Neural cell (in vitro differentiated cells): ENCODE measurements around the gene DEPDC5. TPM values are rescaled to one million over a fixed set of nuclear protein-coding genes. Genes with fewer than 3 reads are reported as not detected.

Experiments
- H2AFZ ChIP-seq: fragments of 200-600, 300-800 bp; sonication (generic), shearing (Covaris generic); 2 replicates; pipeline ENCODE4 v1.6.0; 2014; ENCODE audit warnings: low read depth, mild to moderate bottlenecking, antibody characterized with exemption, low read length, moderate library complexity
- H3F3A ChIP-seq: fragments of 200-600 bp; shearing (Covaris generic); 2 replicates; pipeline ENCODE4 v1.6.1; 2016; ENCODE audit warnings: mild to moderate bottlenecking, moderate library complexity, mixed read lengths, antibody characterized with exemption, low read length; ENCODE audit not compliant: insufficient read depth, poor library complexity, severe bottlenecking
- H3K27ac ChIP-seq: fragments of 200-600, 300-800 bp; sonication (generic), shearing (Covaris generic); 2 replicates; pipeline ENCODE4 v1.5.1; 2014; ENCODE audit warnings: mild to moderate bottlenecking, low read length, moderate library complexity
- H3K27me3 ChIP-seq: fragments of 300-800, 200-600 bp; sonication (generic), shearing (Covaris generic); 2 replicates; pipeline ENCODE4 v1.6.0; 2014; ENCODE audit warnings: mild to moderate bottlenecking, low read depth, low read length, moderate library complexity; ENCODE audit not compliant: insufficient read depth
- H3K36me3 ChIP-seq: fragments of 300-800, 200-600 bp; sonication (generic), shearing (Covaris generic); 2 replicates; pipeline ENCODE4 v1.5.1; 2014; ENCODE audit warnings: mild to moderate bottlenecking, antibody characterized with exemption, low read length, moderate library complexity; ENCODE audit not compliant: insufficient read depth
- H3K4me2 ChIP-seq: fragments of 300-800, 200-600 bp; sonication (generic), shearing (Covaris generic); 2 replicates; pipeline ENCODE4 v1.6.0; 2014; ENCODE audit warnings: mild to moderate bottlenecking, low read length
- H3K4me3 ChIP-seq: fragments of 300-800, 200-600 bp; sonication (generic), shearing (Covaris generic); 2 replicates; pipeline ENCODE4 v1.5.1; 2014; ENCODE audit warnings: mild to moderate bottlenecking, low read length, moderate library complexity
- H3K79me2 ChIP-seq: fragments of 200-600 bp; shearing (Covaris generic); replicated peaks from 2 replicates; pipeline ENCODE4 v1.6.0; 2014; ENCODE audit warnings: mild to moderate bottlenecking, low read length, moderate library complexity; ENCODE audit not compliant: insufficient read depth
- H3K9ac ChIP-seq: fragments of 300-800, 200-600 bp; sonication (generic), shearing (Covaris generic); 2 replicates; pipeline ENCODE4 v1.6.1; 2016; ENCODE audit warnings: mild to moderate bottlenecking, low read length, mixed read lengths
- H3K9me2 ChIP-seq: fragments of 200-600 bp; shearing (Covaris generic); 2 replicates; pipeline ENCODE4 v1.6.1; 2016; ENCODE audit warnings: mild to moderate bottlenecking, low read length, mixed read lengths; ENCODE audit not compliant: insufficient read depth
- H3K9me3 ChIP-seq: fragments of 200-600, 300-800 bp; sonication (generic), shearing (Covaris generic); 2 replicates; pipeline ENCODE4 v1.6.1; 2016; ENCODE audit warnings: mild to moderate bottlenecking, mixed run types, low read length, moderate library complexity, mixed read lengths
- H4K20me1 ChIP-seq: fragments of 200-600 bp; shearing (Covaris generic); 2 replicates; pipeline ENCODE4 v1.6.1; 2016; ENCODE audit warnings: mild to moderate bottlenecking, mixed run types; ENCODE audit not compliant: insufficient read depth
- EP300 ChIP-seq: fragments of 450-650 bp; conservative IDR thresholded peaks from 2 replicates; pipeline ENCODE4 v1.6.1; 2014; ENCODE audit warnings: antibody characterized with exemption, mild to moderate bottlenecking, moderate library complexity; ENCODE audit not compliant: poor library complexity, severe bottlenecking
- EZH2 ChIP-seq: fragments of 200-600, 300-800 bp; shearing (Covaris generic), sonication (generic); IDR thresholded peaks from 2 replicates; pipeline ENCODE4 v1.6.1; 2014; ENCODE audit warnings: antibody characterized with exemption, low read length, borderline replicate concordance, mild to moderate bottlenecking; ENCODE audit not compliant: insufficient read depth, poor library complexity, severe bottlenecking
- MXI1 ChIP-seq: fragments of 450-650 bp; conservative IDR thresholded peaks from 2 replicates; pipeline ENCODE4 v1.6.1; 2014; ENCODE audit warnings: antibody characterized with exemption, mild to moderate bottlenecking; ENCODE audit not compliant: poor library complexity, severe bottlenecking
- POLR2AphosphoS5 ChIP-seq: IDR thresholded peaks from 2 replicates; pipeline ENCODE4 v1.6.1; 2012
- RAD21 ChIP-seq: fragments of 450-650 bp; conservative IDR thresholded peaks from 2 replicates; pipeline ENCODE4 v1.6.1; 2014; ENCODE audit warnings: antibody characterized with exemption, mild to moderate bottlenecking, moderate library complexity
- SMC3 ChIP-seq: fragments of 450-650 bp; conservative IDR thresholded peaks from 2 replicates; pipeline ENCODE4 v1.6.1; 2014; ENCODE audit warnings: antibody characterized with exemption, mild to moderate bottlenecking, moderate library complexity; ENCODE audit not compliant: poor library complexity
- TAF1 ChIP-seq: IDR thresholded peaks from 2 replicates; pipeline ENCODE4 v1.6.1; 2012; ENCODE audit warnings: low read depth
- polyA plus RNA-seq: library from polyadenylated mRNA; depleted of rRNA; stranded (reverse); fragments of >200 nt; gene quantifications from 2 replicates; pipeline ENCODE4 v1.2.3, GENCODE V29; 2014
- TF ChIP-seq, protein P1 (sequence below): IDR thresholded peaks from 2 replicates; pipeline ENCODE4 v1.6.1; 2012; ENCODE audit warnings: borderline replicate concordance
- TF ChIP-seq, protein P2 (sequence below): fragments of 450-650 bp; IDR thresholded peaks from 2 replicates; pipeline ENCODE4 v1.5.1; 2014; ENCODE audit warnings: antibody characterized with exemption, mild to moderate bottlenecking, moderate library complexity; ENCODE audit not compliant: poor library complexity, severe bottlenecking

DEPDC5 gene
- polyA plus RNA-seq, 1 donor from 2014 or later: 11.3 TPM

DNA sequence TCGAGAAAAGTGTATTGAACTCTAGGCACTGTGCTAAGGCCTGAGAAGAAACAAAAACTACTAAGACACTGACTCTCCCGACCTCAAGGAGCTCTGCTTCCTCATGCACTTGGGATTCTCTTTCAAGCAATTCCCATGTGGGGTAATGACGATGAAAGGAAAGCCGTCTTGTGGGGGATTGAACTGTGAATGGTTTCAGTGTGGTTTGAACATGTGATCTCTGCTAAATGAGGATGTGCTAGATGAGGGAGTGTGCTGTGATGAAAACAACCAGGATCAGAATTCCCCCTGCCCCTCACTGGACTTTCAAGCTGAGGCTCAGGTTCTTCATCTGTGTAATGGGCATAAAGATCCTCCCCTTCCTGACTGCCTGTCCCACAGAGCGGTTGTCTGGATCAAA is 74.9 kb downstream of the DEPDC5 start:
- H2AFZ ChIP-seq: no peak overlapping the region
- no peak overlapping the region for H3K4me2 ChIP-seq
- TF ChIP-seq MXI1 (no peak), RAD21 (no peak), POLR2AphosphoS5 (no peak), EZH2 (no peak), EP300 (no peak), SMC3 (no peak), TAF1 (no peak)
- TF ChIP-seq, protein P1, sequence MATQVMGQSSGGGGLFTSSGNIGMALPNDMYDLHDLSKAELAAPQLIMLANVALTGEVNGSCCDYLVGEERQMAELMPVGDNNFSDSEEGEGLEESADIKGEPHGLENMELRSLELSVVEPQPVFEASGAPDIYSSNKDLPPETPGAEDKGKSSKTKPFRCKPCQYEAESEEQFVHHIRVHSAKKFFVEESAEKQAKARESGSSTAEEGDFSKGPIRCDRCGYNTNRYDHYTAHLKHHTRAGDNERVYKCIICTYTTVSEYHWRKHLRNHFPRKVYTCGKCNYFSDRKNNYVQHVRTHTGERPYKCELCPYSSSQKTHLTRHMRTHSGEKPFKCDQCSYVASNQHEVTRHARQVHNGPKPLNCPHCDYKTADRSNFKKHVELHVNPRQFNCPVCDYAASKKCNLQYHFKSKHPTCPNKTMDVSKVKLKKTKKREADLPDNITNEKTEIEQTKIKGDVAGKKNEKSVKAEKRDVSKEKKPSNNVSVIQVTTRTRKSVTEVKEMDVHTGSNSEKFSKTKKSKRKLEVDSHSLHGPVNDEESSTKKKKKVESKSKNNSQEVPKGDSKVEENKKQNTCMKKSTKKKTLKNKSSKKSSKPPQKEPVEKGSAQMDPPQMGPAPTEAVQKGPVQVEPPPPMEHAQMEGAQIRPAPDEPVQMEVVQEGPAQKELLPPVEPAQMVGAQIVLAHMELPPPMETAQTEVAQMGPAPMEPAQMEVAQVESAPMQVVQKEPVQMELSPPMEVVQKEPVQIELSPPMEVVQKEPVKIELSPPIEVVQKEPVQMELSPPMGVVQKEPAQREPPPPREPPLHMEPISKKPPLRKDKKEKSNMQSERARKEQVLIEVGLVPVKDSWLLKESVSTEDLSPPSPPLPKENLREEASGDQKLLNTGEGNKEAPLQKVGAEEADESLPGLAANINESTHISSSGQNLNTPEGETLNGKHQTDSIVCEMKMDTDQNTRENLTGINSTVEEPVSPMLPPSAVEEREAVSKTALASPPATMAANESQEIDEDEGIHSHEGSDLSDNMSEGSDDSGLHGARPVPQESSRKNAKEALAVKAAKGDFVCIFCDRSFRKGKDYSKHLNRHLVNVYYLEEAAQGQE: no peak
- TF ChIP-seq, protein P2, sequence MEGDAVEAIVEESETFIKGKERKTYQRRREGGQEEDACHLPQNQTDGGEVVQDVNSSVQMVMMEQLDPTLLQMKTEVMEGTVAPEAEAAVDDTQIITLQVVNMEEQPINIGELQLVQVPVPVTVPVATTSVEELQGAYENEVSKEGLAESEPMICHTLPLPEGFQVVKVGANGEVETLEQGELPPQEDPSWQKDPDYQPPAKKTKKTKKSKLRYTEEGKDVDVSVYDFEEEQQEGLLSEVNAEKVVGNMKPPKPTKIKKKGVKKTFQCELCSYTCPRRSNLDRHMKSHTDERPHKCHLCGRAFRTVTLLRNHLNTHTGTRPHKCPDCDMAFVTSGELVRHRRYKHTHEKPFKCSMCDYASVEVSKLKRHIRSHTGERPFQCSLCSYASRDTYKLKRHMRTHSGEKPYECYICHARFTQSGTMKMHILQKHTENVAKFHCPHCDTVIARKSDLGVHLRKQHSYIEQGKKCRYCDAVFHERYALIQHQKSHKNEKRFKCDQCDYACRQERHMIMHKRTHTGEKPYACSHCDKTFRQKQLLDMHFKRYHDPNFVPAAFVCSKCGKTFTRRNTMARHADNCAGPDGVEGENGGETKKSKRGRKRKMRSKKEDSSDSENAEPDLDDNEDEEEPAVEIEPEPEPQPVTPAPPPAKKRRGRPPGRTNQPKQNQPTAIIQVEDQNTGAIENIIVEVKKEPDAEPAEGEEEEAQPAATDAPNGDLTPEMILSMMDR: no peak
- no peak overlapping the region for H3K4me3 ChIP-seq
- H3K9ac ChIP-seq: no peak overlapping the region
- no peaks in the 10 kb centered on the region for H3K9me2 ChIP-seq
- peaks cover 5% of the 10 kb centered on the region for H3K36me3 ChIP-seq
- H3F3A ChIP-seq: no peaks in the 10 kb centered on the region
- H3K27me3 ChIP-seq: no peaks in the 10 kb centered on the region
- no peaks in the 10 kb centered on the region for H3K9me3 ChIP-seq
- no peaks in the 10 kb centered on the region for H4K20me1 ChIP-seq
- no peak overlapping the region for H3K27ac ChIP-seq
- no peaks in the 10 kb centered on the region for H3K79me2 ChIP-seq

DNA sequence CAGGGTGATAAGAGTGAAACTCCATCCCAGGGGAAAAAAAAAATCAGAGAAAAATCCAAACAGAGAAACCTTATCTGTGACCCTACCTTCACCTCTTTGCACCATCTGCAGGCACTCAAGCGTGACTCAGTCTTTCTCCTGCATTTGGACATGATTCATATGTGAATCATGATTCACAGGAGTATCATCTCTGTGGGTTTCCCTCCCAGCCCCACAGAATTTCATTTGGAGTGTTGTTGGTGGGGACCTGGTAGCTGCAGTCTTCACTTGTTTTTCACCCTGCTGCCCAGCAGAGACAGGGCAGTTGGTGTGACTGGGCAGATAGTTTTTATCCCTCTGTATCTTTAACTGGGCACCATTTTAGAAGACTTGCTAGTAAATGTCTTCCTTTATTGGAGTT is 75.7 kb downstream of the DEPDC5 start:
- H3K79me2 ChIP-seq: no peaks in the 10 kb centered on the region
- H3K36me3 ChIP-seq: peaks cover 5% of the 10 kb centered on the region
- no peaks in the 10 kb centered on the region for H3F3A ChIP-seq
- no peak overlapping the region for H3K4me3 ChIP-seq
- no peaks in the 10 kb centered on the region for H3K27me3 ChIP-seq
- H4K20me1 ChIP-seq: no peaks in the 10 kb centered on the region
- H3K9ac ChIP-seq: no peak overlapping the region
- H3K4me2 ChIP-seq: no peak overlapping the region
- TF ChIP-seq, protein P1: no peak
- TF ChIP-seq RAD21: no peak
- no peak overlapping the region for H3K27ac ChIP-seq
- H2AFZ ChIP-seq: no peak overlapping the region
- H3K9me2 ChIP-seq: no peaks in the 10 kb centered on the region
- no peaks in the 10 kb centered on the region for H3K9me3 ChIP-seq
